NCI-H128 (cell line): Measurements from ENCODE around the gene PAPPA.

Experiments
- DNase-seq: peaks from one replicate; lab custom pipeline; 2025; ENCODE audit not compliant: unreplicated experiment; lab: John Stamatoyannopoulos, UW

The PAPPA gene

DNA sequence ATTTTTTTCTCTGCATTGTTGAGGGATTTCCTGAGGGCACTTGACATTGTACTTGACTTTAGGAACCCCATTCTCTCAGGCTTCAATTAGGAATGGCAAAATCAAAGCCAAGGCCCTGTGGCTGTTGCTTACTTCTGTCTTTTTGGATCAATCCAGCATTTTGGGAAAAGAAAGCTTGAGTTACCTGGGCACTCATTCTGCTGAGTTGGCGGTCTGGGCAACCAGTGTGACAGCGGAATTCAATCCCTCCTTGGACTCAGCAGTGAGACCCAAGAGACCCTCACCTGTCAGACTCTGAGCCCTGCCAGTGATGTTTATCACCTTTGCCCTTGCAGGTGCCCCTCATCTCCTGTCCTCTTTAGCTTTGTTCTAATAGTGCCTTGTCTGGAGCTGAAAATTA lies 225.3 kb downstream of the PAPPA start:
- DNase-seq = no peak

- DNase-seq = no peak
These were observed 226.2 kb downstream of the PAPPA start for GRCh38 chr9:116379821-116380220.

- no peak for DNase-seq
These were observed 227.0 kb downstream of the PAPPA start for GRCh38 chr9:116380496-116380995.

- no peak for DNase-seq
These were observed 227.8 kb downstream of the PAPPA start for GRCh38 chr9:116381350-116381749.

- no peak for DNase-seq
These were observed 228.5 kb downstream of the PAPPA start for GRCh38 chr9:116382053-116382452.

- DNase-seq = no peak
These were observed 229.5 kb downstream of the PAPPA start for GRCh38 chr9:116383133-116383532.

GRCh38 chr9:116383936-116384335 lies 230.3 kb downstream of the PAPPA start:
- no peak for DNase-seq

DNA sequence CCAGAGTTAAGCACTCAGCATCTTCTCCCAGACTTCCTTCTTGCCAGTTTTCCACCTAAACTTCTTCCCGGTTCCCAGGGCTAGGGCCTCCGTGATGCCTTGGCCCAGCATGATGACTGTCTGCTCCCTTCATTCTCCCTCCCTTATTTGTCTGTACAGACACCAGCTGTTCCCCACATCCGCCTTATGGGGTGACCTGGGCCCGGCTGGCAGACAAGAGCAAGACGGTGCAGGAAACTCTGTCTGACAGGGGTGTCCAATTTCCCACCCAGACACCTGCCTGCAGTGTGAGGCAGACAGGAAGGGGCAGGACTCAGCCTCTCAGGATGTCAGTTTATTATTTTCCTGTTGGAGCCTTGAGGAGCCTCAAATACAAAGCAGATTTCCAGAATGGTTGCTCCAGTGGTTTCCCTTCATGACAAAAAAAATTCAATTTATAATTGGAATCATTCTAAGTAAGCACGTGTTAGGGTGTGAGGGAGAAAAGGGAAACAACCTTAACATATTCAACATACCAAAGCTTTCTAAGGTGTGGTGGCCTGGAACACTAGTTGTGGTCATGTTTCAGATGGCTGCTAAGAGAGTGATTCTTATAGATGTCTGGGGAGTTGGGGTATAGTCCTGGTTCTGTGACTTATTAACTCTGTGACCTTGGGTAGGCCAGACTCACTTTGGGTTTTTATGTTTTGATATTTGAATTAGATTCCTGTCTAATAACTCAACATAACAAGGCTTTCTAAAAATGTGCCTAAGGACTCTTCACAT lies 234.5 kb downstream of the PAPPA start:
- DNase-seq = no peak

DNA sequence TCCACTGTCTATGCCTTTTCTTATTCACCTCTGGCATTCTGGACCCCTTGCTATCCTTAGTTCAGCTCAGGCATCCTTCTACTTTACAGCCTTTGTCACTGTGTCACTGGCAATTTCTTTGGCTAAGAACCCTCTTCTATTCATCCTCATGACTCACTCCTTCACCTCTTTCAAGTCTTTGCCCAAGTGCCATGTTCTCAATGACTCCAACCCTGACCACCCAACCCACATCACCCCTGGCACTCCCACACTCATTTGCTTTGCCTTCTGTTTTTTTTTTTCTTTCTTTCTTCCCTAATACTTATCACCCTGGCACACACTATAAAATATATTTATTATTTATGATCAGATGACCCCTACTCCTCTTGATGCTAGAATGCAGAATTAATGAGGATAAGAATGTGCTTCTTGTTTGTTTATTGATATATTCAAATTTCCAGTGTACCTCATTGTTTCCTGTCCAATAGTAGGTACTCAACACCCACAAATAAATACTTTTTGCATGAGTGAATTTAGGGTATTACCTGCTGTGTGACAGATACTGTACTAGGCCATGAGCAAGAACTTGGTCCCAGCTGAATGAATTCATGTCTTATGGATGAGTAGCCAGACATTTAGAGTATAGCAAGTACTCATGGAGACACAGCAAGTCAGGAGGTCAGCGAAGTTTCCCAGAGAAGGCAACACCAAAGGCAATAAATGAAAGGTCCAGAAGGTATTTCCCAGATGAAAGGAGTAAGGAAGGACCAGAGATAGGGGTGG lies 236.1 kb downstream of the PAPPA start:
- no peak for DNase-seq

- DNase-seq = no peak
These were observed 237.0 kb downstream of the PAPPA start for GRCh38 chr9:116390303-116391228.

GRCh38 chr9:116391306-116391900 lies 237.8 kb downstream of the PAPPA start:
- DNase-seq = no peak

GRCh38 chr9:116393198-116393597 lies 239.6 kb downstream of the PAPPA start:
- no peak for DNase-seq

DNA sequence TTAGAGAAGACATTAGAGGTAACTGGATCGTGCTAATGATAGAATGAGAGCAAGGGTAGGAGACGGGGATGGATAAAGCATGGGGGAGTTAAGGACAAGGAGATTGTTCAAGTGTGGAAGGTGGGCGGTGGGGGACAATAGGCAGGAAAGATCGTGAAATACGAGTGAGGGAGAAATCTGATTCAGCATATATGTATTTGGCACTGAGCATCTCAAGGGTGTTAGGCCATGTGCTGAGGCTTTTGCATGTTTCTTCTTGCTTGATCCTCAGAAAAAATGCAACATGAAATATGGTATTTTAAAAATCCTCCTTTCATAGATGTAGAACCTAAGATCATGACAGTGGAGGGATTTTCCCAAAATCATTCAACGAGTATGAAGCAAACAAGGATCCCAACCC lies 240.5 kb downstream of the PAPPA start:
- no peak for DNase-seq

DNA sequence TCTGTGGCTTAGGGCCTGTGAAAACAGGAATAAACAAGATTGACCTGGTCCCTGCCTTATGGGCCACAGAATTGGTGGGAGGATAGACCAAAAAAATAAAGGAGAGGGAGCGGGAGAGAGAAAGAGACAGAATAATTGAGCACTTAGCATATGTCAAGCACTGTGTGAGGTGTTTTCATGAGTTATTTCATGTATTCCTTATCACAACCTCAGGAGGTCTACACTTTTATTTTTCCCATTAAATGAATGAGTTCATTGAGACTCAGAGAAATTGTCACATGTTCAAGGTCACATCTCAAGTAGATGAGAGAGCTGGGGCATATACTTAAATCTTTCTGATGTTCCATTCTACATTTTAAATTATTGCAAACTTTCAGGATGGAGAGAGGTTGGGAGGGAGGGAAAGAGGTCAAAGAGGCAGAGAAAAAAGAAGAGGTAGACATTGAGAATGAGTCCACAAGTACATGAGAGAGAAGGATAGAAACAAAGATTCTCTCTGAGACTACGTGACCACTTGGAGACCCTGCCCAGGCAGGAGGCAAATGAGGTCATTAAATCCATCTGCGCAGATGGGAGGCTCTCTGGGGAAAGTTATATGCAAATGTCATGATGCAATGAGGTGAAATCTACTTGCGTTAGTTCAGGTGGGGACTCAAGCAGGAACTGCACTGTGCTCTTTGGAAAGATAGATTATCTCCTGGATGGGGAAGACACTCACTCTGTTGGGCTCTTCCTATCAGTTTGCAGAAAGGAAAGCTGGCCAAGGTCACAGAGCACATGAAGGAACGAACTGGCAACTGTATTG lies 241.5 kb downstream of the PAPPA start:
- no peak for DNase-seq

GRCh38 chr9:116395699-116396037 lies 242.1 kb downstream of the PAPPA start:
- no peak for DNase-seq

GRCh38 chr9:116403171-116403570 lies 249.6 kb downstream of the PAPPA start:
- no peak for DNase-seq

DNA sequence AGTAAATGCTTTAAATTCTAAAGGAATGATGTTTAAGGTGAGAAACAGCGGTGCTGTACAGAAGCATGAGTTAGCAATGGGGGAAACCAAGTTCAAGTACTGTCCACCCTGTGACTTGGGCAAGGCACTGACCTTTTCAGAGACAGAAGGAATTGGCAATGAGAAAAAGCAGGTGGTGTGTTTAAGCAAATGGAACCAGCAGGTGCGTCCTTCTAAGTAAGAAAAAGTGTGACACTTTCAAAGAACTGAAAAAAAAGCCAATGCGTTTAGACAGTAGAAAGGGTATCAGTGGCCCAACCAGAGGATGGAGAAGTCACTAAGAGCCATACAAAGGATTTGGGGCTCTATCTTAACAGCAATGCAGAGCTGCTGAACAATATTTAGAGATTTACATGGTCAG lies 250.6 kb downstream of the PAPPA start:
- no peak for DNase-seq

- no peak for DNase-seq
These were observed 251.7 kb downstream of the PAPPA start for GRCh38 chr9:116405321-116405720.

GRCh38 chr9:116406469-116406868 lies 252.9 kb downstream of the PAPPA start:
- no peak for DNase-seq

DNA sequence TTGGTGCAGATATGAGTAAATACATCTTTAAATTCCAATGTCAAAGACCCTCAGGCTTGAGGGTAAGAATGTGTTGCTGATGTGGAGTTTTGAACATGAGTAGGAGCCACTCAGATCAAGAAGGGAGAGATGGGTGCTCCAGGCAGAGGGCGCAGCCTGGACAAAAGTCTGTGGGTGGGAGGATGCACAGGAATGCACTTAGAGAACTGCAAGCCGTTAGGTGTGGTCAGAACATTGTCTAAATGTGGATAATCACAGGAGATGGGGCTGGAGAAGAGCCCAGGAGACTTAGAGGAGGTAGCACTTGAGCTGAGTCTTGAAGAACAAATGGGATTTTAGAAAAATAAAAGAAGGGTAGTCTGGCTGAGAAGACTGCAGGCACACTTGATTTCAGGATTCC lies 255.5 kb downstream of the PAPPA start:
- no peak for DNase-seq
